ENCODE data around the gene MCCD1. TPM values are rescaled to one million over a fixed set of nuclear protein-coding genes. Genes with fewer than 3 reads are reported as not detected.

MCCD1 gene
- total and polyA plus RNA-seq, 2 experiments from 2014 or later = not detected

DNA sequence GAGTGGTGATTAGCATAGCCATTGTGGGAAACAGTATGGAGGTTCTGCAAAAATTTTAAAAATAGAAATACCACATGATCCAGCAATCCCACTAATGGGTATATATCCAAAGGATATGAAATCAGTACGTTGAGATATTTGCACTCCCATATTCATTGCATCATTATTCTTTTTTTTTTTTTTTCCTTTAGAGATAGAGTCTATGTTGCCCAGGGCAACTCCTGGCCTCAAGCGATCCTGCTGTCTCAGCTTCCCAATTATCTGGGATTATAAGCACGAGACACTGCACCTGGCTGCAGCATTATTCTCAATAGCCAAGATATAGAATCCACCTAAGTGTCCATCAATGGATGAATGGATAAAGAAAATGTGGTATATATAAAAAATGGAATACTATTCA is 6.9 kb upstream of the MCCD1 start (continued):
- TF ChIP-seq, protein P1, sequence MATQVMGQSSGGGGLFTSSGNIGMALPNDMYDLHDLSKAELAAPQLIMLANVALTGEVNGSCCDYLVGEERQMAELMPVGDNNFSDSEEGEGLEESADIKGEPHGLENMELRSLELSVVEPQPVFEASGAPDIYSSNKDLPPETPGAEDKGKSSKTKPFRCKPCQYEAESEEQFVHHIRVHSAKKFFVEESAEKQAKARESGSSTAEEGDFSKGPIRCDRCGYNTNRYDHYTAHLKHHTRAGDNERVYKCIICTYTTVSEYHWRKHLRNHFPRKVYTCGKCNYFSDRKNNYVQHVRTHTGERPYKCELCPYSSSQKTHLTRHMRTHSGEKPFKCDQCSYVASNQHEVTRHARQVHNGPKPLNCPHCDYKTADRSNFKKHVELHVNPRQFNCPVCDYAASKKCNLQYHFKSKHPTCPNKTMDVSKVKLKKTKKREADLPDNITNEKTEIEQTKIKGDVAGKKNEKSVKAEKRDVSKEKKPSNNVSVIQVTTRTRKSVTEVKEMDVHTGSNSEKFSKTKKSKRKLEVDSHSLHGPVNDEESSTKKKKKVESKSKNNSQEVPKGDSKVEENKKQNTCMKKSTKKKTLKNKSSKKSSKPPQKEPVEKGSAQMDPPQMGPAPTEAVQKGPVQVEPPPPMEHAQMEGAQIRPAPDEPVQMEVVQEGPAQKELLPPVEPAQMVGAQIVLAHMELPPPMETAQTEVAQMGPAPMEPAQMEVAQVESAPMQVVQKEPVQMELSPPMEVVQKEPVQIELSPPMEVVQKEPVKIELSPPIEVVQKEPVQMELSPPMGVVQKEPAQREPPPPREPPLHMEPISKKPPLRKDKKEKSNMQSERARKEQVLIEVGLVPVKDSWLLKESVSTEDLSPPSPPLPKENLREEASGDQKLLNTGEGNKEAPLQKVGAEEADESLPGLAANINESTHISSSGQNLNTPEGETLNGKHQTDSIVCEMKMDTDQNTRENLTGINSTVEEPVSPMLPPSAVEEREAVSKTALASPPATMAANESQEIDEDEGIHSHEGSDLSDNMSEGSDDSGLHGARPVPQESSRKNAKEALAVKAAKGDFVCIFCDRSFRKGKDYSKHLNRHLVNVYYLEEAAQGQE (IDR thresholded peaks at IDR 0.05; ENCODE audit: unreplicated experiment) = no peak
- no peak for TF ChIP-seq EZH2phosphoT487 (IDR thresholded peaks at IDR 0.05; ENCODE audit: unreplicated experiment)

DNA sequence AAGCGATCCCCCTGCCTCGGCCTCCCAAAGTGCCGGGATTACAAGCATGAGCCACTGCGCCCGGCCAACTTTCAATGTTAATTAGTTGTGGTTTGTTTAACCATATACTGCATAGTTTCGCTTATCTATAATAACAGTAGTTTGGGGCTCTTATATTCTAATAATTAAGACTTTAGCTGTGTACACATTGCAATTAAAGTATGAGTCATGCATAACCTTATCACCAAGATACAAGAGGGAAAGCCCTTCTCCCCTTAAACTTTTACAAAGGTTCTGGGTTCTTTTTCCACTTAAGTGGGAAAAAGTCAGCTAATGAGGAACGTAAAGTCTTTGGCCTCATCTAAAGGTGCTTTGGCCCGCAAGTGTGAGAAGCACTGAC is 3.2 kb upstream of the MCCD1 start:
- DNase-seq (ENCODE audit: low spot score) (no peak), ATAC-seq (no peak)
- Mint-ChIP-seq H3K9me3 (no peaks in the 10 kb centered on the region), H3K27ac (no peak overlapping the region), H3K27me3 (ENCODE audit: insufficient read depth, low read depth, poor library complexity) (peaks cover 13% of the 10 kb centered on the region), H3K36me3 (ENCODE audit: low read depth) (peaks cover 20% of the 10 kb centered on the region), H3K4me3 (no peak overlapping the region), H3K4me1 (peaks cover 19% of the 10 kb centered on the region)
- peaks cover 4% of the 10 kb centered on the region for H3K4me1 ChIP-seq (ENCODE audit: insufficient read depth)
- H3K79me2 ChIP-seq (replicated peaks; ENCODE audit: insufficient read depth) = no peaks in the 10 kb centered on the region
- no peak overlapping the region for H2AFZ ChIP-seq
- H4K20me1 ChIP-seq (replicated peaks; ENCODE audit: insufficient read depth) = peaks cover 2% of the 10 kb centered on the region; the same call in 1 of the 2 replicates
- no peaks in the 10 kb centered on the region for H3K9me2 ChIP-seq (ENCODE audit: insufficient read depth)
- no peak overlapping the region for H3K27ac ChIP-seq (ENCODE audit: low read depth)
- H3K4me2 ChIP-seq = no peak overlapping the region
- H3K27me3 ChIP-seq (ENCODE audit: insufficient read depth) = no peaks in the 10 kb centered on the region
- peaks cover 10% of the 10 kb centered on the region; the same call in 1 of the 2 replicates for H3K36me3 ChIP-seq (ENCODE audit: insufficient read depth)
- H3F3A ChIP-seq (replicated peaks; ENCODE audit: low read depth) = peaks cover 16% of the 10 kb centered on the region
- no peak overlapping the region for H3K4me3 ChIP-seq
- TF ChIP-seq STAT1 (IDR thresholded peaks at IDR 0.05; ENCODE audit: unreplicated experiment) (no peak), ZNF331 (CRISPR knock-in tag; IDR thresholded peaks at IDR 0.05; ENCODE audit: low read depth) (no peak), NANOG (IDR thresholded peaks at IDR 0.05; ENCODE audit: borderline replicate concordance) (no peak), CREB1 (CRISPR knock-in tag; IDR thresholded peaks at IDR 0.05; ENCODE audit: low read depth) (no peak), EZH2 (IDR thresholded peaks at IDR 0.05; ENCODE audit: low read depth, unreplicated experiment) (no peak), POLR2AphosphoS5 (IDR thresholded peaks at IDR 0.05; ENCODE audit: low read depth) (no peak), JUNB (IDR thresholded peaks at IDR 0.05; ENCODE audit: unreplicated experiment) (no peak), ZNF114 (CRISPR knock-in tag; IDR thresholded peaks at IDR 0.05) (no peak), EZH2phosphoT487 (IDR thresholded peaks at IDR 0.05; ENCODE audit: unreplicated experiment) (no peak)
- TF ChIP-seq, protein P2, sequence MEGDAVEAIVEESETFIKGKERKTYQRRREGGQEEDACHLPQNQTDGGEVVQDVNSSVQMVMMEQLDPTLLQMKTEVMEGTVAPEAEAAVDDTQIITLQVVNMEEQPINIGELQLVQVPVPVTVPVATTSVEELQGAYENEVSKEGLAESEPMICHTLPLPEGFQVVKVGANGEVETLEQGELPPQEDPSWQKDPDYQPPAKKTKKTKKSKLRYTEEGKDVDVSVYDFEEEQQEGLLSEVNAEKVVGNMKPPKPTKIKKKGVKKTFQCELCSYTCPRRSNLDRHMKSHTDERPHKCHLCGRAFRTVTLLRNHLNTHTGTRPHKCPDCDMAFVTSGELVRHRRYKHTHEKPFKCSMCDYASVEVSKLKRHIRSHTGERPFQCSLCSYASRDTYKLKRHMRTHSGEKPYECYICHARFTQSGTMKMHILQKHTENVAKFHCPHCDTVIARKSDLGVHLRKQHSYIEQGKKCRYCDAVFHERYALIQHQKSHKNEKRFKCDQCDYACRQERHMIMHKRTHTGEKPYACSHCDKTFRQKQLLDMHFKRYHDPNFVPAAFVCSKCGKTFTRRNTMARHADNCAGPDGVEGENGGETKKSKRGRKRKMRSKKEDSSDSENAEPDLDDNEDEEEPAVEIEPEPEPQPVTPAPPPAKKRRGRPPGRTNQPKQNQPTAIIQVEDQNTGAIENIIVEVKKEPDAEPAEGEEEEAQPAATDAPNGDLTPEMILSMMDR (conservative IDR thresholded peaks at IDR 0.05; ENCODE audit: low read depth in 2 of 2) = no peak
- TF ChIP-seq, protein P3, sequence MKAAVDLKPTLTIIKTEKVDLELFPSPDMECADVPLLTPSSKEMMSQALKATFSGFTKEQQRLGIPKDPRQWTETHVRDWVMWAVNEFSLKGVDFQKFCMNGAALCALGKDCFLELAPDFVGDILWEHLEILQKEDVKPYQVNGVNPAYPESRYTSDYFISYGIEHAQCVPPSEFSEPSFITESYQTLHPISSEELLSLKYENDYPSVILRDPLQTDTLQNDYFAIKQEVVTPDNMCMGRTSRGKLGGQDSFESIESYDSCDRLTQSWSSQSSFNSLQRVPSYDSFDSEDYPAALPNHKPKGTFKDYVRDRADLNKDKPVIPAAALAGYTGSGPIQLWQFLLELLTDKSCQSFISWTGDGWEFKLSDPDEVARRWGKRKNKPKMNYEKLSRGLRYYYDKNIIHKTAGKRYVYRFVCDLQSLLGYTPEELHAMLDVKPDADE (IDR thresholded peaks at IDR 0.05) = no peak
- TF ChIP-seq, protein P1 (IDR thresholded peaks at IDR 0.05; ENCODE audit: unreplicated experiment) = no peak

All from GM23338 (cell line).